ENCODE measurements around the gene GNAZ. TPM values are rescaled to one million over a fixed set of nuclear protein-coding genes. Genes with fewer than 3 reads are reported as not detected.

Gene GNAZ
- total RNA-seq, 1 donor from 2014 or later, result 3.9 TPM

DNA sequence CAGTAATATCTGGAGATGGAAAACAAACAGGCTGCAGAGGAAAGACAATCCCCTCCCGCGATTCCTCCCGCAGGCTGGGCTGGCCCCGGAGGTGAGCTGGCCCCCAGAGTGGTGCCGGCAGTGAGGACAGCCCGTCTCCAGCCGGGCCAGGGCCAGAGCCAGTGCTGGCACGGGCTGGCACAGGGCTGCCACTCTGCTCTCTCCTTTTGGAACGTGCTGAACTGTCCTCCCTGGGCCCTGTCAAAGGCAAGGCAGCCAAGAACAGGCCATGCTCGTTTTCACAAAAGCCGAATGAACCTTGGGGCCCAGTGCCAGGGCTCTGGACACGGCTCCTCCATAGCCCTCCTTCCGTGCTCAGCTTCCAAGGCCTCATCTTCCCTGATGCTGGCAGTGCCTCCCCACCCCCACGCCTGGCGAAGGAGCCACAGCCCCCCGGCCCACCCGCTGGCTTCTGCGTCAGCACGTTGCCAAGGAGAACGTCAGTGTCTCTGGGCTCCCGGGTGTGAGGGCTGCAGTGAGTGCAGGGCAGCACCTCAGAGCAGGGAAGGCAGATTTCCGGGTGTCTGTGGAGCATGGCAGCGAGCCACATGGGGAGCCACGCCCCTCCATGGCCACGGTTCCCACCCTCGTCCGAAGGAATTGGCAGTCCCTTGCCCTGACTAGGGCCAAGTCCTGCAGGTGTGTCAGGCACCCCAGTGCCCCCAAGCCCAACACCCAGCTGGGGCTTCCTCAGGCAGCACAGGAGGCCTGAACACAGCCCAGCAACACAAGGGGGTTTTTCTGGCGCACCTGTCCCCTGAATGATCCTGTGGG is 28.6 kb downstream of the GNAZ start:
- TF ChIP-seq CTCF (IDR thresholded peaks at IDR 0.05), result no peak
- Mint-ChIP-seq H3K27me3 (ENCODE audit: low read depth) (no peaks in the 10 kb centered on the region), H3K36me3 (ENCODE audit: low read depth) (no peaks in the 10 kb centered on the region), H3K4me3 (ENCODE audit: unreplicated experiment) (no peak overlapping the region), H3K27ac (ENCODE audit: unreplicated experiment) (no peak overlapping the region), H3K4me1 (ENCODE audit: low read depth) (no peaks in the 10 kb centered on the region), H3K9me3 (ENCODE audit: low read depth) (no peaks in the 10 kb centered on the region)
- no peak for DNase-seq (ENCODE audit: low spot score)

DNA sequence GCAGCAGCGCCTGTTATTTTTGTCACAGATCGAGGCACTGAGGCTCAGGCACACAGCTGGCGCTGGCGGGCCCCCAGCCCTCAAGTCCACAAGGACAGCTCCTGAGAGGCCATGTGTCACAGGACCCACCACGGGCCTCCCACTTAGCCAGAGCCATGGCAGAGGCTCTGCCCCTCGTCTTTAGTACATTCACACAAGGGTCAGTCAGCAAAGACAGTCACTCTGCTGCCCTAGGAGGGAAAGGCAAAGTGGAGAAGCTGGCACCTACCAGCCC is 29.1 kb downstream of the GNAZ start:
- H3K4me1 Mint-ChIP-seq (ENCODE audit: low read depth), result no peaks in the 10 kb centered on the region
- H3K9me3 Mint-ChIP-seq (ENCODE audit: low read depth), result no peaks in the 10 kb centered on the region
- no peaks in the 10 kb centered on the region for H3K27me3 Mint-ChIP-seq (ENCODE audit: low read depth)
- no peaks in the 10 kb centered on the region for H3K36me3 Mint-ChIP-seq (ENCODE audit: low read depth)
- no peak for TF ChIP-seq CTCF (IDR thresholded peaks at IDR 0.05)
- DNase-seq (ENCODE audit: low spot score), result no peak
- H3K4me3 Mint-ChIP-seq (ENCODE audit: unreplicated experiment), result no peak overlapping the region
- no peak overlapping the region for H3K27ac Mint-ChIP-seq (ENCODE audit: unreplicated experiment)

DNA sequence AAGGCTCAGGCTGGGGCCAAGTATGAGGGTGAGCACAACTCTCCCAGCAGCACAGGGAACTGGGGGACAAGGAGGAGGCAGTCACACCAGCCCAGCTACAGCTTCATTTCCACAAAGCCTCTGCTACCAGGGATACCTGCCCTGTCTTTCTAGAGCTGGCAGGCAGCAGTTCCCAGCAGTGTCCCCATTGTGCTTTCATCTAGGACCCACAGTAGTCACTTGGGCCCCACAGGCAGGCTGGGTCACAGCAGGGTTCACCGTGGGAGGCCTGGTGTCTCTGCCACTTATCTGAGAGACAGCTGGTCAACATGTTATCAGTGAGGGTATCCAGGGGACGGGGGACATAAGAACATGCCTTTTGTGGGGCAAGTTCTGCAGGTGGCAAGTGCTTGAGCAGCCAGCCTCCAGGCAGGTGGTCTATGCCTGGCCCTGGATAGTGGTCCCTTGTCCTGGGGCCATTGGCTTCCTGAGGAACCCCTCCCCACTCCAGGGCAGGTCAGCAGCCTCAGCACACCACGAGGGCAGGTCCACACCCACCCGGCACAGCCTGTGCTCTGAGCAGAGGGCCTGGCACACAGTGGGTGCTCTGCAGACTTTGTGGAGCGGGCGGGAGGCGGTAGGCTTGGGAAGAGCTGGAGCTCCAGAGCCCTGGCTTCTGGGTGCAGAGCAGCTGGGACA is 29.9 kb downstream of the GNAZ start:
- H3K27ac Mint-ChIP-seq (ENCODE audit: unreplicated experiment), result no peak overlapping the region
- H3K4me1 Mint-ChIP-seq (ENCODE audit: low read depth), result no peaks in the 10 kb centered on the region
- TF ChIP-seq CTCF (IDR thresholded peaks at IDR 0.05), result no peak
- H3K27me3 Mint-ChIP-seq (ENCODE audit: low read depth), result no peaks in the 10 kb centered on the region
- no peaks in the 10 kb centered on the region for H3K36me3 Mint-ChIP-seq (ENCODE audit: low read depth)
- no peak for DNase-seq (ENCODE audit: low spot score)
- no peak overlapping the region for H3K4me3 Mint-ChIP-seq (ENCODE audit: unreplicated experiment)
- H3K9me3 Mint-ChIP-seq (ENCODE audit: low read depth), result no peaks in the 10 kb centered on the region

GRCh38 chr22:23101524-23101923 is 31.2 kb downstream of the GNAZ start:
- Mint-ChIP-seq H3K27ac (ENCODE audit: unreplicated experiment) (no peak overlapping the region), H3K36me3 (ENCODE audit: low read depth) (no peaks in the 10 kb centered on the region), H3K9me3 (ENCODE audit: low read depth) (no peaks in the 10 kb centered on the region), H3K4me1 (ENCODE audit: low read depth) (no peaks in the 10 kb centered on the region), H3K27me3 (ENCODE audit: low read depth) (no peaks in the 10 kb centered on the region), H3K4me3 (ENCODE audit: unreplicated experiment) (no peak overlapping the region)
- no peak for TF ChIP-seq CTCF (IDR thresholded peaks at IDR 0.05)
- DNase-seq (ENCODE audit: low spot score), result no peak

GRCh38 chr22:23102002-23102655 is 31.8 kb downstream of the GNAZ start:
- no peak for DNase-seq (ENCODE audit: low spot score)
- H3K27ac Mint-ChIP-seq (ENCODE audit: unreplicated experiment), result no peak overlapping the region
- H3K4me3 Mint-ChIP-seq (ENCODE audit: unreplicated experiment), result no peak overlapping the region
- no peaks in the 10 kb centered on the region for H3K36me3 Mint-ChIP-seq (ENCODE audit: low read depth)
- TF ChIP-seq CTCF (IDR thresholded peaks at IDR 0.05), result no peak
- no peaks in the 10 kb centered on the region for H3K9me3 Mint-ChIP-seq (ENCODE audit: low read depth)
- H3K4me1 Mint-ChIP-seq (ENCODE audit: low read depth), result no peaks in the 10 kb centered on the region
- no peaks in the 10 kb centered on the region for H3K27me3 Mint-ChIP-seq (ENCODE audit: low read depth)
